Activated effector memory CD4-positive, alpha-beta T cell treated with anti-CD3 and anti-CD28 coated beads, Interleukin-2, amount 50 U/mL, for 16 hours (primary cell): Measurements from ENCODE around the gene FOXK2.
"Not testable (repeated sequence)": the region's sequence is repeated elsewhere in the genome, so short reads cannot be mapped to it uniquely, and the experiment has no call there.

ENCODE experiments used
- DNase-seq: peaks from one replicate; pipeline ENCODE4 v3.0.0-alpha.2; 2020

The FOXK2 gene

DNA sequence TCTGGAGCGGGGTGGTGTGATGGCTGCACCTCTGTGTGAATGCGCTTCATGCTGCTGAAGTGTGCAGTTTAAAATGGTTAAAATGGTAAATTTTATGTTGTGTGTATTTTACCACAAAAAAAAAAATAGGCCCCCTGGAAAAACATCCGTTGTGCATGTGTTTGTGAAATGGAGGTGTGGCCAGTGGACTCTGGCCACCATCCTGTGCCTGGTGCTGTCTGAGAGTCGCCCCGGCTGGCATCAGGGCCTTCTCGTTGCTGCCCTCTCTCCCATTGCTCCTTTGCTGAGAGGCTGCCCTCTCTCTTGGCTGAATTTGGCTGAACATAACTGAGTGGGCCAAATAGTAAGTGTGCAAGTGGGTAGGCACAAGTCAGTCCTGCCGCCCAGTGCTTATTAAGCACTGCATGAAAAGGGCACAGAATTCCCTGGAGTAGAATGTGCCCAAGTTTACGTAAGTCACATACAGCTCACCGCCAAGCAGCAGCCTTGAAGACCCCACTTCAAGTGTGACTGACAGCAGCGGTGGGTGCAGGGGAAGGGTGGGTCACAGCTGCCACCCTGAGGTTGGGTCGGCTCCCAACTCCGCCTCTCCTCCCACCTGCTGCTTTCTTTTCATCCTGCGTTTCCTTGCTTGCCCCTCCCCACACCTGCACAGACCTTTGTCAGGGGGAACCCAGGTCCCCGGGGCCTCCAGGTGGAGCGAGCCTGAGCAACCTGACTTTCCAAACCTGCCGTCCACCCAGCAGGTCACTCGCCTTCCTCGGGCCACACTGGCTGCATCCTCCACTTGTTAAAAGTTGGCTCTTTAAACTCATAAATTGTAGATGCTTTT is 46.8 kb downstream of the FOXK2 start:
- no peak for DNase-seq

DNA sequence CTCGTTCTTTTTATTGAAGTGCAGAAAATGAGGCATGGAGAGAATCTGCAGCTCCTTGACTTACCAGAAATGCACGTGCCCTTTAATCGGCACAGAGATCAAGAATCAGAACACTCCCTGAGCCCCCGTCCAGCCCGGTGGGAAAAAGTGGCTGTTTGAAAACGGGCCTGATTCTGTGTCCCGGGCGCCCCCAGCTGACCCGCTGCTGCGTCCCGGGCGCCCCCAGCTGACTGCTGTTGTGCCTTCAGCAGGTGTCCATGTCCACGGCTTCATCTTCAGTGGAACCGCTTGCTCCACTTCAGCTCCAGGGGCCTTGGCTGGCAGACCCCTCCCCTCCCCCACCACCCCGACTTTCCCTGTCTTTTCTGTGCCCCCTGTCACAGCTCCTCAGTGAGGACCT is 47.8 kb downstream of the FOXK2 start:
- DNase-seq, result no peak

DNA sequence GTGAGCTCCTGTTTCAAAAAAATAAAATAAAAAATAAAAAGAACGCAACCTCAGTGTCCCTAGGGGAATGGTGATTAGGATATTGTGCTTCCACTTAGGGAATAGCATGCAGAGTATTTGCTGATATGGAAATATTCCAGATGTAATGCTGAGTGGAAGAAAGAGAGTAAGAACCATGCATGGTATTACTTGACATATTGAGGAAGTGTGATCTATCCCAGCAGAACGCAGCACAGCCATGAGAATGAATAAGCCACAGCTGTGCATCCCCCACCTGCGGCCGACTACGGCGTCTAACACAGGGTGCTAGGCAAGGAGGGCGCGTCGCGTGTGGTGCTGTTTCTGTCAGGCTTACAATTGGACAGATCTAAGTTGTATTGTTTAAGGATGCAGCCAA is 49.5 kb downstream of the FOXK2 start:
- DNase-seq, result no peak

DNA sequence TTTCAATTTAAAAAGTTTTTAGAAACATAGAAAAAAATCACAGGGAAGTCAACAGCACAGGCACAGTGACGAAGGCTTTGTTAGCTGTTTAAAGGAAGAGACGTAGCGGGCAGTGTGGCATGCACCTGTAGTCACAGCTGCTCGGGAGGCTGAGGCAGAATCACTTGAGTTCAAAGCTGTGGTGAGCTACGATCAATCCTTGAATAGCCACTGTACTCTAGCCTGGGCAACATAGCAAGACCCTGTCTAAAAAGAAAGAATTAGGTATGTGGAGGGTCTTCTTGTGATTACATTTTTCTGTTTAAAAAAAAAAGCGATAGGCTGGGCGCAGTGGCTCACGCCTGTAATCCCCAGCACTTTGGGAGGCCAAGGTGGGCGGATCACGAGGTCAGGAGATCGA is 50.1 kb downstream of the FOXK2 start:
- DNase-seq, result no peak

DNA sequence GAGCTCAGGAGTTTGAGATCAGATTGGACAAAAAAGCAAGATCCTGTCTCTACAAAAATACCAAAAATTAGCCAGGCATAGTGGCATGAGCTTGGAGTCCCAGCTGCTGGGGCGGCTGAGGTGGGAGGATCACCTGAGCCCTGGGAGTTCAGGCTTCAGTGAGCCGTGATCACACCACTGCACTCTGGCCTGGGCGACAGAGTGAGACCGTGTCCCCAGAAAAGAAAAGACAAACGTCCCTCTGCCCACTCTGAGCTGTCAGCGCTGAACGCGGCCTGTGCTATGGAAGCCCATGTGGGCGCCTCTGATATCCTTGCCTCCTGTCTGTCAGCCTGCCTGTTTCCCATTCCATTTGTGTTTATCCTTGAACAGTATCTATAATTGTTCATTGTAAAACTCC is 50.7 kb downstream of the FOXK2 start:
- no peak for DNase-seq

DNA sequence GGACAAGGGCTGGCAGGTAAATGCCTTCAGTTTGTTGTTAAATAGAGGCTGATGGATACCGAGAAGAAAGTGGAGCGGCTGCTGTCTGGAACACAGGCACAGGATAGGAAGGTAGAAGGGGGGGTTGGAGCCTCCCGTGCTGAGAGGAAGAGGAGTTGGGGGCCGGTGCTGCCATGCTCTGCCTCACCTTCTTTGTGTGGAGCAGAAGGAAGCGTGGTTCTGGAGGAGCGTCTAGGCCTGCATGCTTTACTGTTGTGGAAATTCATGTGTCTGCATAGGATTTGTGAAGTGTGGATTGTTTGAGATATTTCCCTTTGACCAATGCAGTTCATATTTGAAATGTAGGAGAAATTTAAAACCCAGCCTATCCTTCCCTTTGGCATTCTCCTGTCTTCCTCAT is 52.3 kb downstream of the FOXK2 start:
- DNase-seq, result no peak

DNA sequence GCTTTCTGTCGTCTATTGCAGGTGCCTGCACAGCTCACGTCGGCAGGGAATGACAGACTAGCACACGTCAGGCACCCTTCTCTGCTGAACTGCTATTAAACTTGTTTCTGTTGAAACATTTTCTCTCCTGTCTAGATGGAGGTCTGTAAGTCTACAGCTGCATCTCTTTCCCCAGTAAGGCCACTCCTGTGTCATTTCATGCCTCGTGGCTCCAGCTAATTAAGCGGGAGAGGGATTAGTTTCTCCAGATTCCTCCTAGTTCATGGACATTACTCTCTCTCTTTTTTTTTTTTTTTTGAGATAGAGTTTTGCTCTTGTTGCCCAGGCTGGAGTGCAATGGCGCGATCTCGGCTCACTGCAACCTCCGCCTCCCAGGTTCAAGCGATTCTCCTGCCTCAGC is 54.5 kb downstream of the FOXK2 start:
- no peak for DNase-seq

DNA sequence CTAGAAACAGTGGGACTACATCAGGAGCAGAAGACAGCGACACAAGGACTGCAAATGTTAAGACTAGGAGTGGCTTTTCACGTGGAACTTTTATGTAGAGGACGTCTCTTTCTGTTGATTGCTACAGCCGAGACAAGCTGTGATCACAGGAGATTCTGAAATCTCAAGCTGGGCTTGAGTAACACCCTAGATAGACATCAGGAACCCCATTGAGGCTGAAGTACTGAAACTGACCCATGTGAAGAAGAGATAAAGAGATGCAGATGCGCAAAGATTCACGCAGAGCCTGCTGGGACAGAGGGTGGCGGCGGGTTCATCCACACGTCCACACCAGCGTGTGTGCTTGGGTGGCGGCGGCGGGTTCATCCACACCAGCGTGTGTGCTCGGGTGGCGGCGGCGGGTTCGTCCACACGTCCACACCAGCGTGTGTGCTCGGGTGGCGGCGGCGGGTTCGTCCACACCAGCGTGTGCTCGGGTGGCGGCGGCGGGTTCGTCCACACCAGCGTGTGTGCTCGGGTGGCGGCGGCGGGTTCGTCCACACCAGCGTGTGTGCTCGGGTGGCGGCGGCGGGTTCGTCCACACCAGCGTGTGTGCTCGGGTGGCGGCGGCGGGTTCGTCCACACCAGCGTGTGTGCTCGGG is 56.2 kb downstream of the FOXK2 start:
- DNase-seq, result not testable (repeated sequence)

DNA sequence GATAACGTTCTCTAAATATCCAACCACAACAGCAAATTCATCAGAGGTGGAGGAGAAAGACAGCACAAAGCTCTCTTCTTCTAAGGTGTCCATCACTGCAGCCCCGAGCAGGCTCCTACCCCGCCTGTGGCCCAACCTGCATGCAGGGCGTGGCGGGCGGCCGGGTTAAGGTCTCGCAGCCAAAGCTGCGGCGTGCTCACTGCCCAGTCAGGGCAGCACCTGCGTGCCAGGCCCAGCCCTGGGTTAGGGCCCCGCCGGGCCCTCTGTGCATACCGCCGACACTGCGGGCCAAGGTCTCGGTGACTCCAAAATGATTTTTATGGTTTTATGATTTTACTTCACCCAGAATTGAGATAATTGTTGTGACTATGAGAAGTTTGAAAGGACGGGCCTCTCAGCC is 57.8 kb downstream of the FOXK2 start:
- no peak for DNase-seq

DNA sequence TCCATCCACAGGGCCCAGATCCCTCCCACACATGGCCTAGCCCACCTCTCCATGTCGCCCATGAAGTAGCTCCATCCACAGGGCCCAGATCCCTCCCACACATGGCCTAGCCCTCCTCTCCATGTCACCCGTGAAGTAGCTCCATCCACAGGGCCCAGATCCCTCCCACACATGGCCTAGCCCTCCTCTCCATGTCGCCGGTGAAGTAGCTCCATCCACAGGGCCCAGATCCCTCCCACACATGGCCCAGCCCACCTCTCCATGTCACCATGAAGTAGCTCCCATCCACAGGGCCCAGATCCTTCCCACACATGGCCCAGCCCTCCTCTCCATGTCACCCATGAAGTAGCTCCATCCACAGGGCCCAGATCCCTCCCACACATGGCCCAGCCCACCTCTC is 60.4 kb downstream of the FOXK2 start:
- DNase-seq, result not testable (repeated sequence)

DNA sequence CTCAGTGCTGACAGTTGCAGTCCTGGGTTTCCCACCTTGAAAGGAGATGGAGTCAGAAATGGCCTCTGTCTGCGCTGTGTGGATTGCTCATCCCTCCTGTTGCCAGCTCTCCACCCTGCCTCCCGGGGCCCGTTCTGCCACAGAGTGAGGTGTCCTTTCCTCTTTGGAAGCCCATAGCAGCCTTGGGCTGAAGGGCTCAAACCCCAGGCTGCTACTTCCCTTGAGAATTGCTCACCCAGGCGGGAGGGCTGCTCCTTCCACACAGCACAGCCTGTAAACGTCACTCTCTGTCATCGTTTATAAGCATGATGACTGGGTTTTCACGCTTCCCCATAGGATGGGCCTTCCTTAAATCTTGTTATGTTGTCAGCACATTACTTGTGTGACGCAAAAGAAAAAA is 62.7 kb downstream of the FOXK2 start:
- DNase-seq, result no peak

DNA sequence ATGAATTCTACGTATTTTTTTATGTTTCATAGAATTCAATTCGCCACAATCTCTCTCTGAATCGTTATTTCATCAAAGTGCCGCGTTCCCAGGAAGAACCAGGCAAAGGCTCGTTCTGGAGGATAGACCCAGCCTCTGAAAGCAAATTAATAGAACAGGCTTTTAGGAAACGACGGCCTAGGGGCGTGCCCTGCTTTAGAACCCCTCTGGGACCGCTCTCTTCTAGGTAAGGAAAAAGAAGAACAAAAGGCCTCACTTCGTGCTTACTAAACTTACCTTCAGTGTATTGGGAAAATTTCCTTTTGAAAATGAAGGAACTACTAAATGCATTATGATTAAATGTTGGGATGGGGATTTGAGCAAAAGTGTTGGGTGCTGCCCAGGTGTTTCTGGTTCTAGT is 63.2 kb downstream of the FOXK2 start:
- no peak for DNase-seq

DNA sequence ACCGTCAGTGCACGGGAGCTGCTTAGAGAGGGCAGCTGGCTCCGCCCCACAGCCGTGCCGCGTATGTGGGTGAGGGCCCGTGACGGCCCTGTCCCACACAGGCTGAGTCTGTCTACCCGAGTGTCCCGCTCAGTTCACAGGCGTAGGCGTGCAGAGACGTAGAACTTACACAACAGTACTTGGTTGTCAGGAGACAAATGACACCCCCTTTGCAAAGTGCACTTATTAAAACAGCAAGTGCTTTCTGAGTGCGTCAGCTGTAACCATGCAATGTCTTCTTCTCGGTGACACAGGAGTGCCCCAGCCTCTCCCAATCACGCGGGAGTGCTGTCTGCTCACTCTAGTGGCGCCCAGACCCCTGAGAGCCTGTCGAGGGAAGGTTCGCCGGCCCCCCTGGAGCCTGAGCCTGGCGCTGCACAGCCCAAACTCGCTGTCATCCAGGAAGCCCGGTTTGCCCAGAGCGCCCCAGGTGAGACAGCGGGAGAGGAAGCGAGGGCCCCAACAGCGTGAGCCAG is 64.2 kb downstream of the FOXK2 start:
- peak; percentile 69 for DNase-seq

DNA sequence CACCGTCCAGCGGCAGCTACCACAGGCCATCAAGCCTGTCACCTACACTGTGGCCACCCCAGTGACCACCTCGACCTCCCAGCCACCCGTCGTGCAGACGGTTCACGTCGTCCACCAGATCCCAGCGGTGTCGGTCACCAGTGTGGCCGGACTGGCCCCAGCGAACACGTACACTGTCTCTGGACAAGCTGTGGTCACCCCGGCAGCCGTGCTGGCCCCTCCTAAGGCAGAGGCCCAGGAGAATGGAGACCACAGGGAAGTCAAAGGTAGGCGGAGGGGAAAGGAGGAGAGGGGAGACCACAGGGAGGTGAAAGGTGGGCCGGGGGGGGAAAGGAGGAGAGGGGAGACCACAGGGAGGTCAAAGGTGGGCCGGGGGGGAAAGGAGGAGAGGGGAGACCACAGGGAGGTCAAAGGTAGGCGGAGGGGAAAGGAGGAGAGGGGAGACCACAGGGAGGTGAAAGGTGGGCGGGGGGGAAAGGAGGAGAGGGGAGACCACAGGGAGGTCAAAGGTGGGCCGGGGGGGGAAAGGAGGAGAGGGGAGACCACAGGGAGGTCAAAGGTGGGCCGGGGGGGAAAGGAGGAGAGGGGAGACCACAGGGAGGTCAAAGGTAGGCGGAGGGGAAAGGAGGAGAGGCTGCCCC is 66.5 kb downstream of the FOXK2 start:
- DNase-seq, result not testable (repeated sequence)

DNA sequence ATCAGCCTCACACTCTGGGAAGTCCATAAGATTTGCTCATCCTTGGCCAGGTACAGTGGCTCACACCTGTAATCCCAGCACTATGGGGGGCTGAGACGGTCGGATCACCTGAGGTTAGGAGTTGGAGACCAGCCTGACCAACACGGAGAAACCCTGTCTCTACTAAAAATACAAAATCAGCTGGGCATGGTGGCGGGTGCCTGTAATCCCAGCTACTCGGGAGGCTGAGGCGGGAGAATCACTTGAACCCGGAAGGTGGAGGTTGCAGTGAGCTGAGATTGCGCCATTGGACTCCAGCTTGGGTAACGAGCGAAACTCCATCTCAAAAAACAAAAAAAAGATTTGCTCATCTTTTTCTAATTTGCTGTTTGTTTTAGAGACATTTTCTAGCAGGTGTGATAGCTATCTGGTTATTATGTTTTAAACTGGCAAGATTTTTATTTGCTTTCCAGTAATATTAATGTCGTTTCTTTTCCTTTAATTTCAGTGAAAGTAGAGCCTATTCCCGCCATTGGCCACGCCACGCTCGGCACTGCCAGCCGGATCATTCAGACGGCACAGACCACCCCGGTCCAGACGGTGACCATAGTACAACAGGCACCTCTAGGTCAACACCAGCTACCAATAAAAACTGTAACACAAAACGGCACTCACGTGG is 67.2 kb downstream of the FOXK2 start:
- DNase-seq, result no peak

DNA sequence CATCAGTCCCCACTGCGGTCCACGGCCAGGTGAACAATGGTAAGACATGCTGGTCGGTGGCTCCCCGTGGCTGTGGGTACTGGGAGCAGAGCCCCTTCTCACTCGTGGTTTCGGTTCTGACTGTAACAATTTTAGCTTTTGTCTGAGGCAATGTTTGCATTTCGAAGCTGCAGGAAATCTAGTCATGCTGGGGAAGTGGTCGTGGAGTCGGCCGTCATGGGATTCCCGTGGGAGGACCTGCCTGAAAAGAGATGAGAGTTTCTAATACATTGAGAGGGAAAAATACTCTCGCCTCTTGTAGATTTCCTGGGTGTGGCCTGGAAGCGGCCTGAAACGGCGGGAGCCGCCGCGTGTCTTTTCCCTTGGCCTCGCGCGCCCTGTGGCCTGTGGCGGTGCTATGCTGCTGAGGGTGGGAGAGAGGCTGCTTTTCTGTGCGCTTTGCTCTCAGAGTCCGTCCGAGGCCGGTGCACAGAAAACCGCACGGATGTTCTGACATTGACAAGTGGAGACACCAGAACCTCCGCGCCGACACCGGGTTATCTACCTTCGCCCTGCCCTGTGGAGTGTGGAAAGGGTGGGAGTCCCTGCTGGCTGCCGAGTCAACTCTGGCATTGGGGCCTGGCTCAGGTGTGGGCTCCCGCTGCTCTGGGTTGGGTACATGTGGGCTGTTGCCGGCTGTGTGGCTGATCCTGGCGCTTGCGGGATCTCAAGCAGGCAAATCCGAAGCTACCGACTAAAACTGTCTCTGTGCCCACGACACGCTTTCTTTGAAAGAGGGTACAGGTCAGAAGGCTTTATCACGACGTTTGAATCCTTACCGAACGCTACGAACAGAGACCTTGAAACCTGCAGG is 67.9 kb downstream of the FOXK2 start:
- no peak for DNase-seq

DNA sequence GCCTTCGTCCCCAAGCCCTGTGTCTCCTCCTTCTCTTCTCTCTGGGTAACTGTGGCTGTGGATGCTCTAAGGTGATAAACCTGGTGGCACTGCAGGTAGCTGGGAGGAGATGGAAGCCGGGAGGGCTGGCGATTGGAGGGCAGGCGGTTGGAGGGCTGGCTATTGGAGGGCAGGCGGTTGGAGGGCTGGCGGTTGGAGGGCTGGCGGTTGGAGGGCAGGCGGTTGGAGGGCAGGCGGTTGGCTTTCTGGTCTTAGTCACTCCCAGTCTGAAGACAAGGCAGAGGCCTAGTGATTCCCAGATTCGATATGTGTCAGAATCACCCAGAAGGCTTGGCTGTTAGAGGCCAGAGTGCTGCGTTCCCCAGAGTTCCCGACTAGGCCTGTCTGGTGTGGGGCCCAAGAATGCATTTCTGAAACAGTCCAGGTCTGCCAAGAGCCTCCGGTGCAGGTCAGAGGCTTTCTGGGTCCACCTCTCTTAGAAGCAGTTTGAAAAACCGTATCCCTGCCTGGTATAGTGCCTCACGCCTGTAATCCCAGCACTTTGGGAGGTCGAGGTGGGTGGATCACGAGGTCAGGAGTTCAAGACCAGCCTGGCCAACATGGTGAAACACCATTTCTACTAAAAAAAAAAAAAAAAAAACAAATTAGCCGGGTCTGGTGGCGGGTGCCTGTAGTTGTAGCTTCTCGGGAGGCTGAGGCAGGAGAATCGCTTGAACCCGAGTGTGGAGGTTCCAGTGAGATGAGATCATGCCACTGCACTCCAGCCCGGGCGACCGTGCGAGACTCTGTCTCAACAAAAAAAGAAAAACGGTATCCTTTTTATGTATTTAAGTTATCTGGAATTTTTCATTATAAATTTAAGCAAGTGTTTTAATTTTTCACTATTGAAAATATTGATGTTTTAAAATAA is 69.0 kb downstream of the FOXK2 start:
- DNase-seq, result no peak

DNA sequence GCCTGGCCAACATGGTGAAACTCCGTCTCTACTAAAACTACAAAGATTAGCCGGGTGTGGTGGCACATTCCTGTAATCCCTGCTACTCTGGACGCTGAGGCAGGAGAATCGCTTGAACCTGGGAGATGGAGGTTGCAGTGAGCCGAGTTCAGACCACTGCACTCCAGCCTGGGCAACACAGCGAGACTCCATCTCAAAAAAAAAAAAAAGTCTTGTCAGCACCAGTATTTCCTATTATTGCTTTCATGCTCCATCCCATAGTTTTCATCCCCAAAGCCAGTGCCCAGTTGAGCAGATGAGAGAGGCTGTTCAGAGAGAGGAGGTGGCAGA is 70.3 kb downstream of the FOXK2 start:
- DNase-seq, result no peak

DNA sequence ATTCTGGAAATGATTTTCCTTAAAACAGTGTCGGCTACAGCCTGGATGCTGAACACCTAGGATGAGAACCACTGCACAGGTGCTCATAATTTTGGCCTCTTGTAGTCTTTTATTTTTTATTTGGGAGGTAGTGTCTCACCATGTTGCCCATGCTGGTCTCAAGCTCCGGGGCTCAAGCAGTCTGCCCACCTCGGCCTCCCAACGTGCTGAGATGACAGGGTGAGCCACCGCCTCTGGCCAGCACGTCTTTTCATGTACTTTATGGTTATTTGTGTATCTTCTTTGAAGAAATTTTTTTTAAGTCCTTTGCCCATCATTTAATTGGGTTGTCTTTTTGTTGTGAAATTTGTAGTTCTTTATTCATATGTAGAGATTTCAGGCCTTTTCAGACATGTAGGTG is 70.7 kb downstream of the FOXK2 start:
- no peak for DNase-seq

DNA sequence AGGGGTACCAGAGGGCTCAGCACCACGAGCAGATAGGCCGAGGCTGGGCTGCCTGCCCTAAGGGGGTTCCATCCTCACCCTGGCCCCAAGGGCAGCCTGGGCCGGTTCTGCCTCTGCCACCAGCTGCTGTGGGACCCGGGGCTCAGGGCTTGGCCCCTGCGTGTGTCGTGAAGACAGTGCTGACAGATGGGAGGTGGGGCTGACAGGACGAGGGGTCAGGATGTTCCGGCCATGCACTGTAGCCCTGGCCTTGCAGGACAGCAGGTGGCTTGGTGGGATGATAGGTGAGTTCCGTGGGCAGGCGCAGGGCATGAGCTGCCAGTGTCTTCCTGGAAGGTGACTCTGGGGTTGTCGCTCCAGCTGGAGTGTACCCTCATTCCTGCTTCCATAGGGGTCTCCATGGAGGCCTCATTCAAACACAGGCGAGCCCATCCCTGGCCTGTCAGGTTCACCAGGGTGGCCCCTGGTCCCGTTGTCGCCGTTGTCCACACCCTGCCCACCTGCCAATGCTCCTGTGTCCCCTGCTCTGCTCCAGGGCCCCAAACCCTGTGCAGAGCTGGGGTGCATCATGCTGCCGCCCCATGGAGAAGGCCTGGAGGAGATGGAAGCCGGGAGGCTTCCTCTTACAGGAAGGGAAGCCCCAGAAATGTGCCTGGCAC is 71.5 kb downstream of the FOXK2 start:
- DNase-seq, result no peak

DNA sequence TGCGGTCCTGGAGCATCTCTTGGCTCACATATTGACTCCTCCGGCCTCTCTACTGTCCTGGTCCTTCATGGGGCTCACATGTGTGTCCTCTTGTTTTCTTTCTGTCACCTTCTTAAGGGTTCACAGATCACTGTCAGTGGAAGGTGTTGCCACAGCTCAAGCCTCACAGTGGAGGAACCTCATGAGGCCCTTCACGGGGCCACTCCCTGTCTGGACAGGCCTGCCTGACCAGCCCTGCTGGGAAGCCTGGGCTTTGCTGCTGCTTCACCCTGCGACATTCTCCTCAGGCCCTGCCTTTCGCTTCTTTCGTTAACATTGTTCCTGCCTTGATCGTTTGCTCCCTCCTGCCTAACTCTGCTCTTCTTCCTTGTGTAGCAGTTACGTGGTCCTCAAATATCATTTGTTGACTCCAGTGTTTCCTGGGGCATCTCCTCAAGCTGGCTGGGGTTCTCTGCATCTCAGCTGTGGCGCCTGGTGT is 72.8 kb downstream of the FOXK2 start:
- DNase-seq, result no peak
